Activated gamma-delta T cell (primary cell): ENCODE results near the gene SNTA1.
"Not testable (repeated sequence)": the region's sequence is repeated elsewhere in the genome, so short reads cannot be mapped to it uniquely, and the experiment has no call there.

Experiments used
- DNase-seq: peaks from one replicate; lab custom pipeline; 2025; lab: John Stamatoyannopoulos, UW
- total RNA-seq, 2 donors: gene quantifications; one replicate each; lab custom pipeline; 2026; lab: John Stamatoyannopoulos, UW

The SNTA1 gene
- total RNA-seq = 18.3 to 31.5 reads per million in 2 donors

DNA sequence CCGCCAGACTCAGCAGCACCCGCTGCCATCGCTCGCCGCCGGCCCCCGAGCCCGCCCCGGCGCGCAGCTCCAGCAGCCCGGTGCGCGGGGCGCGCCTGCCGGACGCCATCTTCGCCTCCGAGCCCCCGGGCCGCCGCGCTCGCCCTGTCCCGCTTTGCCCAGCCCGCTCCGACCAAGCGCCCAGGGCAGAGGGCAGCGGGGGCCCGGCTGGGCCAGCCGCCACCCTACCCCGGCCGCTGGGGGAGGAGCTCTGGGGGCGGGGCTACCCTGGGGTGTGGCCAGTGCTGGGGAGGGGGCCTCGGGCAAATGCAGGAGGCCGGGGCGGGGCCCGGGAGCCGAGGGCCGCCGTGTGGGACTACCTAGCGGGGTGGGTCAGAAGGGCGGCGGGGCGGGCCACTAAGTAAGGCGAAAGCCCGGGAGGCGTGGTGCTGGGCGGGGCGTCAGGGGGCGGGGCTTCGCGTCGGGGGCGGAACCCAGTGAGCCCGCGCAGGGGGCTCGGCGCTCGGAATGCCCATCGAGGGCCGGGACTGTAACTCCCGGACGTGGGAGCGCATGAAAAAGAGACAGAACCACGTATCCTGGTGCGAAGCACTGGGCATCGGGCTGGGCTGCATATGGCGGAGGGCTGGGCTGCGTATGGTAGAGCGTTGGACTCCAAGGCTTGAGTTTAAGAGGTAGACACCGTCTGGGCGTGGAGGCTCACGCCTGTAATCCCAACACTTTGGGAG is at the start of gene SNTA1:
SNTA1 (minus strand) TSS at position 252 of the 728 bp plus-strand sequence; CDS start at position 109, 143 bp downstream.
- DNase-seq = peak; percentile 85

DNA sequence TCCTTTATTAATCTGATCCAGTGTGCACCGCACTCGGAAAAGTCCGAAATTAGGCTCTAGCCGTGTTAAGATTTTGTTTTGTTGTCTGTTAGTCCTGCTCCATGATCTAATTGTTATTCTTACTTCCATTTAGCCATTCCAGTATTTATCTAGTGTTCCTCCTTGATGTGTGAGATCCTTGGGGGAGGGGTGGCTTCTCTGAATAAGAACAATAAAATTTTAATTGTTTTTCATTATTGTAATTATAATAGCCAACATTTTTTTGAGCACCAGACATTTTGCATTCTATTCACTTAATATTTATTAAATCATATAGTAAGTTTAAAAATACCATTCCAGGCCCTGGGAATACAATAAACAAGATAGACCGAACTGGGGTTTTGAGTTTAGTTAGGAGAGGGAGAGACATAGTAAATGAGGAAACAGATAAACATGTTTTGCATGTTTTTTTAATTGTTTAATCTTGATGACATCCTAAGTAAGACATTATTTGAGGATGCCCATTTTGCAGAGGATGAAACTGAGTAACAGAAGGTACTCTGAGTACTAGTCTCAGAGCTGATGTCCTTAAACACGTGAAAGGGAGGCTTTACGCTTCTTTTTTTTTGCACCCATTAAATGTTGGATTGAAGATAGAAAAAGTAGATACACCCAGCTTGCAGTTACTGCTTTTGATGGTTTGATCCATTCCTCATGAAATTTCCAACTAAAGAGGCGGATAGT is 47.5 kb upstream of the SNTA1 start:
- no peak for DNase-seq

DNA sequence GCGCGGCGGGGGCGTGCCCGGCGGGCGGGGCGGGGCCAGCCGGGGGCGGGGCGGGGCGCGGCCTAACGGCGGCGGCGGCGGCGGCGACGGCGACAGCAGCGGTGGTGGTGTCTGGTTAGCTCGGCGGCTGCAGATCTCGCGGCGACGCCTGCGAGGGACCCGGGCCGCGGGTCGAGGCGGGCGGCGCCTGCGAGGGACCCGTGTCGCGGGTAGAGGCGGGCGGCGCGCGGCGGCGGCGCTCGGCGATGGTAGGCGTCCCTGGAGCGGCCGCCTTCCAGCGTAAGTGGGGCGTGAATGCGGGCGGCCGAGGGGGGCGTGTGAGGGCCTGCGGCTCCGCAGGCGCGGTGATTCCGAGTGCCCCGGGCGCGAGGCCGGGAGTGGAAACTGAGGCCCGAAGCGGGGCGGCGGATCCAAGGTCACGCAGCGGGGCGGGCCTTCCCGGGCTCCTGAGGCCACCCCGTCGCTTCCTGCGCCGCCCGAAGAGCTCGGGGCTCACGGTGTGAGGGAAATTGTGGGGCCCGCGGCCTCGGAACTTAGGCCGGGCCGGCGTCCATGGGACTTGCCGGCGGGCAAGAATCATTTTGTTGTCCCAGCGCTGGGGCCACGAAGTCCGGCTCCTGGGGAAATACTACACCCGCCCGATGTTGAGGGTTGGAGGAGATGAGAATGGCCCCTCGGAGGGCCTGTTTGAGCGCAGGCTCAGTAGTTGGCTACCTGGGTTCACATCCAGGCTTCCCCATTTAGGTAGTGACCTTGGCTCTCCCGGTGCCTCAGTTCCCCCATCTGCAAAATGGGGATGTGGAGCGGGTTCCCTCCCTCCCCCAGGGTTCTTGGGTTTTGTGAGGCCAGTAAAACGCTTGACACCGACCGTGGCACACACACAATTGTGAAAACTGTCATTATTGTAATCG is 46.7 kb upstream of the SNTA1 start, which contains the start of gene CBFA2T2:
CBFA2T2 (plus strand) TSS at position 74 of the 911 bp plus-strand sequence; CDS start at position 246, 172 bp downstream.
- peak; percentile 69 for DNase-seq

DNA sequence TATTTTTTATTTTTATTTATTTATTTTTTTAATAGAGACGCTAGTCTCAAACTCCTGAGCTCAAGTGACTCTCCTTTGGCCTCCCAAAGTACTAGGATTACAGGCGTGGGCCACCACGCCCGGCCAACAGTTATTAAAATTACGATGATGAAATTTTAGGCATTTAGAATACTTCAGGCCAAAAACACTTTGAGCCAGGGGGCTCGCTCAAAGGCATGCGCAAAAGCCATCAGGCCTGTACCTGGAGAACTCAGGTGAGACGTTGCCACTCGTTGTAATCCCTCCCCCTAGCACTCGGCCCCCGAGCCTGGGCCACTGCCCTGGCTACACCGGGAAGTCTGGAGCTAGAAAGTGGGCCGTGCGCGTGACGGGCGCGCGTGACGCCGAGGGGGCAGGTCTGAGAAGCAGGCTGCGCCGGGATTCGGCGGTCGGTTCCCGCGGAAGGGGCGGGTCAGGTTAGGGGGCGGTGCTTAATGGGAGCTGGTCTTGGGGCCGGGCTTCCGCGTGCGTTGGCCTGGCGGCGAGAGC is 46.0 kb upstream of the SNTA1 start:
- peak; percentile 98 for DNase-seq

DNA sequence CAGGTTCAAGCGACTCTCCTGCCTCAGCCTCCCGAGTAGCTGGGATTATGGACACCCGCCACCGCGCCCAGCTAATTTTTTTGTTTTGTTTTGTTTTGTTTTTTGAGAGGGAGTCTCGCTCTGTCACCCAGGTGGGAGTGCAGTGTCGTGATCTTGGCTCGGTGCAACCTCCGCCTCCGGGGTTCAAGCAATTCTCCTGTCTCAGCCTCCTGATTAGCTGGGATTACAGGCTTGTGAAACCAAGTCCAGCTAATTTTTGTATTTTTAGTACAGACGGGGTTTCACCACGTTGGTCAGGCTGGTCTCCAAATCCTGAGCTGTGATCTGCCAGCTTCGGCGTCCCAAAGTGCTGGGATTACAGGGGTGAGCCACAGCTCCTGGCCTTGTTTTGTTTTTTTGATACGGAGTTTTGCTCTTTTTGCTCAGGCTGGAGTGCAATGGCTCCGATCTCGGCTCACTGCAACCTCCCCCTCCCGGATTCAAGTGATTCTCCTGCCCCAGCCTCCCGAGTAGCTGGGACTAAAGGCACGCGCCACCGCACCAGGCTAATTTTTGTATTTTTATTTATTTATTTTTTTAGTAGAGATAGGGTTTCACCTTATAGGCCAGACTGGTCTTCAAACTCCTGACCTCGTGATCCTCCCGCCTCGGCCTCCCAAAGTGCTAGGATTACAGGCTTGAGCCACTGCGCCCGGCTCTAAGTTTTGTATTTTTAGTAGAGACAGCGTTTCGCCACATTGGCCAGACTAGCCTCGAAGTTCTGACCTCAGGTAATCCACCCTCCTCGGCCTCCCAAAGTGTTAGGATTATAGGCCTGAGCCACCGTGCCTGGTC is 45.3 kb upstream of the SNTA1 start:
- not testable (repeated sequence) for DNase-seq

DNA sequence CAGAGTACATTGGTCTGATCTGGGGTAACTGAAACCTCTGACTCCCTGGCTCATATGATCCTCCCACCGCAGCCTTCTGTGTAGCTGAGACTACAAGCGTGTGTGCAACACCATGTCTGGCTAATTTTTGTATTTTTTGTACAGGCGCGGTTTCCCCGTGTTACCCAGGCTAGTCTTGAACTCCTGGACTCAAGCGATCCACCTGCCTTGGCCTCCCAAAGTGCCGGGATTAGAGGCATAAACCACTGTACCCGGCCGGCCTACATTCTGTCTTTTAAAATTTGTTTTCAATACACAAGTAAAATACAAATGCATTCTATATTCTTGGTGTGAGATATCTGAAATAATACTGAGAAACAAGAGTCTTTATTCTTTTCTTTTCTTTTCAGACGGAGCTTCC is 44.6 kb upstream of the SNTA1 start:
- no peak for DNase-seq

DNA sequence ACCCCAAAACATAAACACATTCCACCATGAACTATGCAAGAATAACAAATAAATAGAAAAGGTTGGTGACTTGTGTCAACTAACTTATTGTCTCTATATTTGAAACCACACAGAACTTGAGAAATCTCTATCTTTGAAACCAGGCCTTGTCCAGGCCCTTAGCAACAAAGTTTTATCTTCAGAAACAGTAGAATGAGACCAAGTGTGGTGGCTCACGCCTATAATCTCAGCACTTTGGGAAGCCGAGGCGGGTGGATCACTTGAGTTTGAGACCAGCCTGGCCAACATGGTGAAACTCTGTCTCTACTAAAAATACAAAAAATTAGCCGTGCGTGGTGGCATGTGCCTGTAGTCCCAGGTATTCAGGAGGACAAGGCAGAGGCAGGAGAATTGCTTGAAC is 39.6 kb upstream of the SNTA1 start:
- not testable (repeated sequence) for DNase-seq

DNA sequence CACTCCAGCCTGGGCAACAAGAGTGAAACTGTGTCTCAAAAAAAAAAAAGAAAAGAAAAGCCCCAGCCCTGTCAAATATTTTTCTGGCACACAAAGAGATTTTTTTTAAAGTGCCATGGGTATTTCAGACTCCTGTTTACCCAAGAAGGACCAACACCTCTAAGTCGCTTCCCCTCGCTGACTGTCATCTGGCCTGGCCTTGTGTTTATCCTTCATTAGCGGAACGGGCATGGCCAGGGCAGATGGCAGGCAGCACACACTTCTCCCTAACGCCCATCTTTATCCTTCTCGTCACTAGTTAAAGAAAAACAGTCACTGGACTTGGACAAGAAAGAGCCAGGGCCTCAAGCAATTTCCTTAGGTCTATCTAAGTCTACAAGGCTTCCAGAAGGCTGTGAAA is 39.0 kb upstream of the SNTA1 start:
- DNase-seq = no peak

DNA sequence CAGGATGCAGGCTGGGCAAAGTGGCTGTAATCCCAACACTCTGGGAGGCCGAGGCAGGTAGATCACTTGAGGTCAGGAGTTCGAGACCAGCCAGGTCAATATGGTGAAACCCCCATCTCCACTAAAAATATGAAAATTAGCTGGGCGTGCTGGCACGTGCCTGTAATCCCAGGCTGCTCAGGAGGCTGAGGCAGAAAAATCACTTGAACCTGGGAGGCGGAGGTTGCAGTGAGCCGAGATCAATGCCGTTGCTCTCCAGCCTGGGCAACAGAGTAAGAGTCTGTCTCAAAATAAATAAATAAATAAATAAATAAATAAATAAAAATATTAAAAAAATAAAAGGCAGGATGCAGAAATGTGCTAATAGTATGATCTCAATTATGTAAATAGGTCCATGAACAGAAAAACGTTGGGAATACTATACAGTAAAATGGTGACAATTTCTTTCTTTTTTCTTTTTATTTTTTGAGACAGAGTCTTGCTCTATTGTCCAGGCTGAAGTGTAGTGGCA is 37.9 kb upstream of the SNTA1 start:
- DNase-seq = no peak

DNA sequence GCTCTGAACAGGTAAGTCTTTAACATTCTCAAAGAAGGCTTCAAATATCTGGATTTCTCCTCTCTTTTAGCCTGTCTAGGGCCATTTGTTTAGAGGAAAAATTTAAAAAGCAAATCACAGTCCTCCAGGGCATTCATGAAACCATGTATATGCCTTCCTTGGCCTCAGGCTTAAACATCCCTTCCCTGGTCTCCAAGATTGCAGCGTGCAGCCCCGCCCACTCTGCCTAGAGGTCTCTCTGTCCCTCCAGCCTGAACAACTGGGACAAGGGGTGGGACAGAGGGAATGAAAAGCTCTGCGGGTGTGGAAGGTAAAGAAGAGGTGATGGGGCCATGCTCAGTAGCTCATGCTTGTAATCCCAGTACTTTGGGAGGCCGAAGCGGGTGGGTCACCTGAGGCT is 36.5 kb upstream of the SNTA1 start:
- DNase-seq = no peak

DNA sequence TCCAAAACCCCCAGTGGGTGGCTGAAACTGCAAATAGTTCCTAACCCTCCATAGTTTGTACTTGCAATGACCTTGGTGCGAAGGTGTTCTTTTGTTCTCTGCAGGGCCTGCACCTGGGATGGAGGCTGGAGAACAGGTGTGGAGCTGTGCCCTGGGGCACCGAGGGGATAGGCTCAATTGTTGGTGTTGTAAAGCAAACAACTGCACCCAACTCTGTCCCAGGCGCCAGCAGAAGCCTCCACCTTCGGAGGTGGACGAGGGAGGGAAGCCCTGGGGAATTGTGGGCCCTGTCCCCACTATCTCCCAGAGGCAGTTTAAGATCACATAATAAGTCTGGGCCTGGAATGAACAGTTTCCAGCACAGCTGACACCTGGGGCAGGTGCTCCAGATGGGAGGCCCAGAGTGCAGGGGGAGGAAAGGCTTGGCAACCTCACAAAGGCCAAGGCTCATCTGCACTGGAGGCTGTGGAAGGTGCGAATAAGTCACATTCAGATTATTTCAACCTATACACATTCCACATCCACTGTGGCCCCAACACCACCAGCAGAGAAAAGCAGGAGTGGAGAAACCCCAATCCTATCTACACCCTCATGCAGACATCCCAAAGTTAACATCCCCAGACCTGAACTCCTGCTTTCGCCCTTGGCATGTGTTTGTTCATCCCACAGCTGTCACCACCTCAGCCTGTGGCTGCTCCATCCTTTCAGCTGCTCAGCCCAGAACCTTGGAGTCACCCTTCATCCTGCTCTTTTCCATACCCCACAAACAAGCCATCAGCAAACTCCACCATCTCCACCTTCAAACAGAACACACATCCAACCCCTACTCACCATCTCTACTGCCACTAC is 34.0 kb upstream of the SNTA1 start:
- no peak for DNase-seq

DNA sequence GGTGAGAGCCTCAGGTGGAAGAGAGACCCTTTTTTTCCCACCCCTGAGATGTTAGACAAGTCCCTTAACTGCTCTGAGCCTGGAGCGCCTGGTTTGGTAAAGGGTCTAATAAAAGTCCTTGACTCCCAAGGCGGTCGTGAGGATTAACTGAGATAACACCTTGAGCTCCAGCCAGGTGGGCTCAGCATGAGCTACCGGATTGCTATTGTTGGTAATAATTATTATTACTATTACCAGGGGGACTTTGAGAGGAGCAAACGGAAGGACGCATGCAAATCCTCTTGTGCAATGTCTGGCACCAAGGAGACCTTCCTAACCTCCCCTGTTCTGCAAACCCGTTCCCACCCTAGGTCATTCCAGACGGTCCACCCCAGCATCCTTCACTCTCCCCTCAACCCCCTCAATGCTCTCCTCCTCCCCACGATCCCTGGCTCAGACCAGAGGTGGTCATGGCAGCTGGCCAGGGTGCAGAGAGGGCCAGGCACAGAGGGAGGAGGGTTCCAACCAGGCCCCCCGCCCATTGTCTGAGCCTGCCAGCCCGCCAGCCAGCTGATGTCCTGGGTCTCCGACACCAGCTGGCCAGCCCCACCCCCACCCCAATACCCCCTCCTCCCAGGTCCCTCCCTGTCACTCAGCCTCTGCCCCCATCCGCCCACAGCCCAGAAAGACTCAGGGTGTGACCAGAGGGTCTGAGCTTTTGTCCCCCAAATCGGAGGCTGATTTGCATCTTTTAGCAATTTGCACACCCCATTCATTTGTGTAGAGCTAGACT is 32.0 kb upstream of the SNTA1 start:
- DNase-seq = no peak

DNA sequence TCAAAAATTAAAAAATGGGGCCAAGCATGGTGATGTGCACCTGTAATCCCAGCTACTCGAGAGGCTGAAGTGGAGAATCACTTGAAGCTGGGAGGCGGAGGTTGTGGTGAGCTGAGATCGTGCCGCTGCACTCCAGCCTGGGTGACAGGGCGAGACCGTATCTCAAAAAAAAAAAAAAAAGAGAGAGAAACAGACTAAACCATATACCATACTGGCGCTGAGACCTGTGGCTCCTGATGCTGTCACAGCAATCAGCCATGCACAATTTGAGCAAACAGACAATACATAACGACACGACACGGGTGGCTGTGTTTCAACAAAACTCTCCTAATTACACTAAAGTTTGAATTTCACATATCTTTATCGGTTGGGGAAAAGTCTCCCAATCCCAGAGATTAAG is 31.4 kb upstream of the SNTA1 start:
- DNase-seq = no peak

DNA sequence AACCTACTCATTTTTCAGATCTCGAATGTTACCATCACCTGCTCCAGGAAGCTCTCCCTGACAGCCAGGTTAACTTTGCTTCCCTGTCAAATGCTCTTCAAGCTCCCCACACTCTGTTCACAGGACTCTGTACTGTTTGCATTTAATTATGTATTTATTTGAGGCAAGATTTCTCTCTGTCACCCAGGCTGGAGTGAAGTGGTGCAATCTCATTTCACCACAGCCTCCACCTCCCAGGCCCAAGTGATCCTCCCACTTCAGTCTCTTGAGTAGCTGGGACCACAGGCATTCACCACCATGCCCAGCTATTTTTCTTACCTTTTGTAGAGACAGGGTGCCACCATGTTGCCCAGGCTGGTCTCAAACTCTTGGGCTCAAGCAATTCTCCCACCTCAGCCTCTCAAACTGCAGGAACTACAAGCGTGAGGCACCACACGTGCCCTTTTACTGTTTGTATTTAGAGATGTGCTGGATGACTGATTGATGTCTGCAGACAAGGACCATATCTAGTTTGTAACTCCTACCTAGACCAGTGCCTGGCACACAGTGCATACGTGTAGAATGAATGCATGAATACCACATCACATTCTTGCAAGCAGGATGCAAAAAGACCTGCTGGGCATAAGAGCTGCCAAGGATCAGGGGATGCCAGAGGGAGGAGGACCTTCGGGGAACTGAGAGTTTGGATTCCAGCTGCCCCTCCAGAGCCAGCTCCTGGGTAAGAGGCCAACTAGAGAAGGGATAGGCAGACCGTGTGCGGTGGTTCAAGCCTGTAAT is 30.7 kb upstream of the SNTA1 start:
- no peak for DNase-seq

DNA sequence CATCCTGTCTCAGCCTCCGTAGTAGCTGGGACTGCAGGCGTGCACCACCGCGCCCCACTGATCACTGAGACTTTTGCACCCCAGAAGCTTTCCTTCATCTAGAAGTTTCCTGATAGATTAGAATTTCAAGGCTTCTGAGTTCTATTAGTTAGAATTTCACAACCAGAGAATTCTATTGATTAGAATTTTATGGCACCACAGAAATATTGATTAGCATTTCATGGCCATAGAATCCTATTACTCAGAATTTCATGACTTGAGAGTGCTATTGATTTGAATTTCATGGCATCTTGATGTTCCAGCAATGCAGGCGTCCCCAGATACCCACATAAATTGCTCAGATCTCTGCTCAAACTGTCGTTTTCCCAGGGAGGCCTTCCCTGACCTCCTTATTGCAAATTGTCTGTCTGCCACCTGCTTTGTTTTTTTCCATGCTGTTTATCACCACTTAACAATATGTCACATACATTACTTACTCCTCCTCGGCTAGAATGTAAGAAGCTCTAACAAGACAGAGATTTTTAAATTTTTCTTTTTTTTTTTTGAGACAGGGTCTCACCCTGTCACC is 29.4 kb upstream of the SNTA1 start:
- no peak for DNase-seq

DNA sequence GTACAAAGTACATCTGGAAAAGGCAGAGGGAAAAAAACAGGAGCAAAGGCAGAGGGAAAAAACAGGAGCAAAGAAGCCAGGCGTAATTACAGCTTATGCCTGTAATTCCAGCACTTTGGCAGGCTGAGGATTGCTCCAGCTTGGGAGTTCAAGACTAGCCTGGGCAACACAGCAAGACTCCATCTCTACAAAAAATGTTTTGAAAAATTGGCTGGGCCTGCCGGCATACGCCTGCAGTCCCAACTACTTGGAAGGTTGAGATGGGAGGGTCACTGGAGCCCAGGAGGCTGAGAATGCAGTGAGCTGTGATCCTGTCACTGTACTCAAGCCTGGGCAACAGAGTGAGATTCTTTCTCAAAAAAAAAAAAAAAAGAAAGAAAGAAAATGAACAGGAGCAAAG is 27.3 kb upstream of the SNTA1 start:
- DNase-seq = no peak

DNA sequence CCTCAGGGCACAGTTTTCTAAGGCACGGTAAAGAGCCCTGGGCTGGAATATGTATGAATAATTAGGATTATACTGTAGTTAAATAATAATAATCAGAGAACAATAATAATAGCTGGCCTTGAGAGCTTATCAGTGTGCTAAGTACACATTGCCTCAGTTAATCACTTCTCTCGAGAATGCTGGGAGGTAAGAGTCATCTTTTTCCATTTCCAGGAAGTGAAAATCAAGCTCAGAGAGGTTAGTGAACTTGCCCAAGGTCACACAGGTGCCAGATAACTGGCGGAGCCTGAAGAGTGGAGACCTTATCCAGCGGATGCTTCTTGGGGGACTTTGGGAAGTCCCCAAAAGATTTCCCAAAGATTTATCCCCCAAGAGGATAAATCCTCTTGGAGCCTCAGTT is 26.9 kb upstream of the SNTA1 start:
- DNase-seq = no peak

DNA sequence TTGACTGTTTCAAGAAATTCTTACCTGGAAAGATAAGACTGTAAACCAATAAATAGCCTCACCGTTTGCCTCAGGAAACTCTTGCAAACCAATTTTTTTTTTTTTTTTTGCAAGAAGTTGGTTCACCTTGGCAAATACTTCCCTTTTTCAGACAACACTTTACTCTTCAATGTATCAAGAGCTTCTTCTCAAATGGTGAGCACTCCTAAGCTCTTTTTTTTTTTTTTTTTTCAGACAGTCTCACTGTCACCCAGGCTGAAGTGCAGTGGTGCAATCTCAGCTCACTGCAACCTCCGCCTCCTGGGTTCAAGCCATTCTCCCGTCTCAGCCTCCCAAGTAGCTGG is 22.7 kb upstream of the SNTA1 start:
- DNase-seq = no peak
